Transverse colon (tissue), 4 donors: Measurements from ENCODE around the gene ALDOB.

ENCODE experiments used
- EP300 ChIP-seq: sonication (generic); formaldehyde crosslinking; IDR thresholded peaks from one replicate; pipeline ENCODE4 v1.6.1; 2017; ENCODE audit warnings: antibody characterized with exemption, low read depth
- POLR2A ChIP-seq: fragments of 450-650 bp; IDR thresholded peaks from one replicate; pipeline ENCODE4 v1.6.1; 2016; ENCODE audit warnings: antibody characterized with exemption, mild to moderate bottlenecking, moderate library complexity
- POLR2AphosphoS5 ChIP-seq, 3 donors: sonication (generic); formaldehyde crosslinking; IDR thresholded peaks; one replicate each; pipeline ENCODE4 v1.6.1; 2016; ENCODE audit warnings: antibody characterized with exemption in 3 of 3
- TF ChIP-seq, protein P1 (sequence below), 5 experiments: fragments of 200-600 bp in 3 of 5; fragments of 450-650 bp in 2 of 5; sonication (generic) in 3 of 5; IDR thresholded peaks; 1 replicate in 2 of 5; 2 replicates in 3 of 5; pipeline ENCODE4 v1.5.1; 2016 to 2017; ENCODE audit warnings: antibody characterized with exemption in 5 of 5, inconsistent platforms in 3 of 5, mild to moderate bottlenecking in 2 of 5, moderate library complexity in 1 of 5

DNA sequence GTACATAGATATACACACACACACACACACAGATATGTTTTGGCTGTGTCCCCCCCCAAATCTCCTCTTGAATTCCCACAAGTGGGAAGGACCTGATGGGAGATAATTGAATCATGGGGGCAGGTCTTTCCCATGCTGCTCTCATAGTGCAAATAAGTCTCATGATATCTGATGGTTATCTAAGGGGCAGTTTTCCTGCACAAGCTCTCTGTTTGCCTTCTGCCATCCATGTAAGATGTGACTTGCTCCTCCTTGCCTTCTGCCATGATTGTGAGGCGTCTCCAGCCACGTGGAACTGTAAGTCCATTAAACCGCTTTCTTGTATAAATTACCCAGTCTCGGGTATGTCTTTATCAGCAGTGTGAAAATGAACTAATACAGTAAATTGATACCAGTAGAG is 15.9 kb upstream of the ALDOB start:
- TF ChIP-seq POLR2AphosphoS5 (IDR thresholded peaks at IDR 0.05) (no peak), EP300 (no peak), POLR2A (no peak)
- TF ChIP-seq, protein P1, sequence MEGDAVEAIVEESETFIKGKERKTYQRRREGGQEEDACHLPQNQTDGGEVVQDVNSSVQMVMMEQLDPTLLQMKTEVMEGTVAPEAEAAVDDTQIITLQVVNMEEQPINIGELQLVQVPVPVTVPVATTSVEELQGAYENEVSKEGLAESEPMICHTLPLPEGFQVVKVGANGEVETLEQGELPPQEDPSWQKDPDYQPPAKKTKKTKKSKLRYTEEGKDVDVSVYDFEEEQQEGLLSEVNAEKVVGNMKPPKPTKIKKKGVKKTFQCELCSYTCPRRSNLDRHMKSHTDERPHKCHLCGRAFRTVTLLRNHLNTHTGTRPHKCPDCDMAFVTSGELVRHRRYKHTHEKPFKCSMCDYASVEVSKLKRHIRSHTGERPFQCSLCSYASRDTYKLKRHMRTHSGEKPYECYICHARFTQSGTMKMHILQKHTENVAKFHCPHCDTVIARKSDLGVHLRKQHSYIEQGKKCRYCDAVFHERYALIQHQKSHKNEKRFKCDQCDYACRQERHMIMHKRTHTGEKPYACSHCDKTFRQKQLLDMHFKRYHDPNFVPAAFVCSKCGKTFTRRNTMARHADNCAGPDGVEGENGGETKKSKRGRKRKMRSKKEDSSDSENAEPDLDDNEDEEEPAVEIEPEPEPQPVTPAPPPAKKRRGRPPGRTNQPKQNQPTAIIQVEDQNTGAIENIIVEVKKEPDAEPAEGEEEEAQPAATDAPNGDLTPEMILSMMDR (IDR thresholded peaks at IDR 0.05): no peak
